Measurements from ENCODE around the gene SLC2A4. TPM values are rescaled to one million over a fixed set of nuclear protein-coding genes. Genes with fewer than 3 reads are reported as not detected.

SLC2A4 gene
- total RNA-seq, 1 experiment from 2014 or later = 2.7 TPM

GRCh38 chr17:7314719-7315569 is 33.4 kb downstream of the SLC2A4 start, which contains the start of gene GPS2:
TSS of gene GPS2 (minus strand) at chr17:7315360. CDS start at chr17:7315052, 308 bp downstream.
- in situ Hi-C loops (cut with HindIII; ENCODE audit: low sequenced_read_pairs) = no loop called here
- peak; percentile 86 for DNase-seq (ENCODE audit: low spot score)

- in situ Hi-C loops (cut with HindIII; ENCODE audit: low sequenced_read_pairs) = no loop called here
- no peak for DNase-seq (ENCODE audit: low spot score)
These were observed 34.2 kb downstream of the SLC2A4 start for GRCh38 chr17:7315570-7316235.

GRCh38 chr17:7317161-7317803 is 35.8 kb downstream of the SLC2A4 start:
- in situ Hi-C loops (cut with HindIII; ENCODE audit: low sequenced_read_pairs) = no loop called here

GRCh38 chr17:7318121-7318860 is 36.8 kb downstream of the SLC2A4 start:
- in situ Hi-C loops (cut with HindIII; ENCODE audit: low sequenced_read_pairs) = no loop called here
- DNase-seq (ENCODE audit: low spot score) = no peak

More at GRCh38 chr17:7317161-7317803, 35.8 kb downstream of the SLC2A4 start:
- DNase-seq (ENCODE audit: low spot score) = no peak

GRCh38 chr17:7321466-7321865 is 39.9 kb downstream of the SLC2A4 start:
- in situ Hi-C loops (cut with HindIII; ENCODE audit: low sequenced_read_pairs) = loop anchor here (10.0 kb wide), 1 partner anchor 97 kb away; no protein-coding TSS in a partner anchor
- DNase-seq (ENCODE audit: low spot score) = no peak

GRCh38 chr17:7322520-7323194 is 41.1 kb downstream of the SLC2A4 start:
- DNase-seq (ENCODE audit: low spot score) = no peak
- in situ Hi-C loops (cut with HindIII; ENCODE audit: low sequenced_read_pairs) = loop anchor here (10.0 kb wide), 1 partner anchor 98 kb away; no protein-coding TSS in a partner anchor

- in situ Hi-C loops (cut with HindIII; ENCODE audit: low sequenced_read_pairs) = loop anchor here (10.0 kb wide), 1 partner anchor 99 kb away; no protein-coding TSS in a partner anchor
- DNase-seq (ENCODE audit: low spot score) = no peak
These were observed 42.4 kb downstream of the SLC2A4 start for GRCh38 chr17:7323731-7324437.

GRCh38 chr17:7324438-7324779 is 42.9 kb downstream of the SLC2A4 start:
- in situ Hi-C loops (cut with HindIII; ENCODE audit: low sequenced_read_pairs) = loop anchor here (10.0 kb wide), 1 partner anchor 100 kb away; no protein-coding TSS in a partner anchor
- no peak for DNase-seq (ENCODE audit: low spot score)

GRCh38 chr17:7325031-7325528 is 43.6 kb downstream of the SLC2A4 start:
- DNase-seq (ENCODE audit: low spot score) = no peak
- in situ Hi-C loops (cut with HindIII; ENCODE audit: low sequenced_read_pairs) = loop anchor here (10.0 kb wide), 1 partner anchor 100 kb away; no protein-coding TSS in a partner anchor

- no peak for DNase-seq (ENCODE audit: low spot score)
- in situ Hi-C loops (cut with HindIII; ENCODE audit: low sequenced_read_pairs) = loop anchor here (10.0 kb wide), 1 partner anchor 101 kb away; no protein-coding TSS in a partner anchor
These were observed 44.7 kb downstream of the SLC2A4 start for GRCh38 chr17:7326186-7326585.

GRCh38 chr17:7327056-7327455 is 45.5 kb downstream of the SLC2A4 start:
- in situ Hi-C loops (cut with HindIII; ENCODE audit: low sequenced_read_pairs) = loop anchor here (10.0 kb wide), 1 partner anchor 102 kb away; no protein-coding TSS in a partner anchor
- no peak for DNase-seq (ENCODE audit: low spot score)

- in situ Hi-C loops (cut with HindIII; ENCODE audit: low sequenced_read_pairs) = loop anchor here (10.0 kb wide), 1 partner anchor 103 kb away; no protein-coding TSS in a partner anchor
- no peak for DNase-seq (ENCODE audit: low spot score)
These were observed 46.0 kb downstream of the SLC2A4 start for GRCh38 chr17:7327501-7327900.

- DNase-seq (ENCODE audit: low spot score) = no peak
- in situ Hi-C loops (cut with HindIII; ENCODE audit: low sequenced_read_pairs) = loop anchor here (10.0 kb wide), 1 partner anchor 103 kb away; no protein-coding TSS in a partner anchor
These were observed 46.5 kb downstream of the SLC2A4 start for GRCh38 chr17:7328009-7328408.

GRCh38 chr17:7328840-7329373 is 47.4 kb downstream of the SLC2A4 start, which contains the start of gene NEURL4:
TSS of gene NEURL4 (minus strand) at chr17:7329335. CDS start at chr17:7329312, 23 bp downstream.
- DNase-seq (ENCODE audit: low spot score) = no peak

GRCh38 chr17:7329374-7329996 is 48.0 kb downstream of the SLC2A4 start:
- in situ Hi-C loops (cut with HindIII; ENCODE audit: low sequenced_read_pairs) = loop anchor here (10.0 kb wide), 1 partner anchor 105 kb away; no protein-coding TSS in a partner anchor
- DNase-seq (ENCODE audit: low spot score) = peak; percentile 98

More at GRCh38 chr17:7328840-7329373, 47.4 kb downstream of the SLC2A4 start, which contains the start of gene NEURL4:
- in situ Hi-C loops (cut with HindIII; ENCODE audit: low sequenced_read_pairs) = loop anchor here (10.0 kb wide), 1 partner anchor 104 kb away; no protein-coding TSS in a partner anchor

GRCh38 chr17:7329997-7330637 is 48.6 kb downstream of the SLC2A4 start:
- DNase-seq (ENCODE audit: low spot score) = peak; percentile 80
- in situ Hi-C loops (cut with HindIII; ENCODE audit: low sequenced_read_pairs) = loop anchor here (10.0 kb wide), 1 partner anchor 105 kb away; no protein-coding TSS in a partner anchor

Measured in G401 (cell line).